Lung (tissue), 12 donors: ENCODE data around the gene CRABP2. TPM values are rescaled to one million over a fixed set of nuclear protein-coding genes. Genes with fewer than 3 reads are reported as not detected.

Experiments
- ATAC-seq: fragments of 200-7000 bp; cut with Tn5 transposase; one replicate; pipeline ENCODE4 v1.9.1; 2020; ENCODE audit warnings: moderate number of reproducible peaks; ENCODE audit not compliant: insufficient read depth, low FRiP score
- DNase-seq, 3 donors: peaks; one replicate each; pipeline ENCODE4 v3.0.0-alpha.2; 2013 to 2017
- H3K27ac ChIP-seq, 2 donors: one replicate each; pipeline ENCODE4 v1.5.1; 2013; ENCODE audit warnings: mild to moderate bottlenecking in 2 of 2, moderate library complexity in 2 of 2, control low read depth in 1 of 2, inconsistent platforms in 1 of 2, low read depth in 1 of 2, low read length in 1 of 2
- H3K27me3 ChIP-seq, 3 donors: one replicate each; pipeline ENCODE4 v1.5.1; 2013; ENCODE audit warnings: low read length in 2 of 3; ENCODE audit not compliant: control insufficient read depth in 3 of 3, insufficient read depth in 3 of 3
- H3K36me3 ChIP-seq, 4 donors: one replicate each; pipeline ENCODE4 v1.5.1; 2013; ENCODE audit warnings: low read length in 4 of 4, mild to moderate bottlenecking in 1 of 4, moderate library complexity in 1 of 4; ENCODE audit not compliant: control insufficient read depth in 4 of 4, insufficient read depth in 4 of 4
- H3K4me1 ChIP-seq, 5 donors: one replicate each; pipeline ENCODE4 v1.5.1; 2013; ENCODE audit warnings: low read length in 5 of 5, mild to moderate bottlenecking in 2 of 5, moderate library complexity in 1 of 5; ENCODE audit not compliant: control insufficient read depth in 5 of 5, insufficient read depth in 5 of 5
- H3K4me3 ChIP-seq: one replicate; pipeline ENCODE4 v1.5.1; 2013; ENCODE audit warnings: mild to moderate bottlenecking, control low read depth, moderate library complexity
- H3K9ac ChIP-seq, 2 donors: one replicate each; pipeline ENCODE4 v1.5.1; 2013; ENCODE audit warnings: low read length in 2 of 2, control low read depth in 1 of 2; ENCODE audit not compliant: insufficient read depth in 1 of 2
- H3K9me3 ChIP-seq, 4 donors: one replicate each; pipeline ENCODE4 v1.5.1; 2013; ENCODE audit warnings: low read length in 3 of 4, mild to moderate bottlenecking in 1 of 4, moderate library complexity in 1 of 4; ENCODE audit not compliant: control insufficient read depth in 4 of 4, insufficient read depth in 3 of 4
- CTCF ChIP-seq: IDR thresholded peaks from 2 replicates; pipeline ENCODE4 v1.5.1; 2012; ENCODE audit warnings: mild to moderate bottlenecking; ENCODE audit errors: control extremely low read depth, extremely low read depth
- WGBS, 2 donors: extraction: QIAGEN DNeasy Blood & Tissue Kit; methylation state at CpG; one replicate each; pipeline ENCODE4 v1.1.7; 2013; 5-methylcytosine and 5-hydroxymethylcytosine counted together
- polyA plus RNA-seq, 2 donors: library from polyadenylated mRNA; stranded (reverse); fragments of 200-250 nt; gene quantifications; one replicate each; pipeline ENCODE4 v1.2.1, GENCODE V29; 2013
- total RNA-seq, 2 donors: library from RNA; depleted of rRNA in 1 of 2; stranded (reverse); fragments of >200 nt in 1 of 2; gene quantifications; one replicate each; pipeline ENCODE4 v1.2.1, GENCODE V29; 2014 to 2021
- donor health status: control.
- donor health status: control.
- donor health status: Bipolar disorder and iron deficiency.
- donor health status: healthy.
- donor health status: DM: yes; HTN: yes; CAD: no.

Gene CRABP2
- total and polyA plus RNA-seq, 4 donors = 1.3 to 13.6 (median 4.9) TPM

- H3K4me3 ChIP-seq = no peak overlapping the region
- ATAC-seq = no peak
- H3K9me3 ChIP-seq = no peaks in the 10 kb centered on the region
- peak overlapping the region; percentile 37 to 65 for H3K9ac ChIP-seq
- TF ChIP-seq CTCF = no peak
- peak; percentile 16 to 48 (median 32) for DNase-seq
- H3K36me3 ChIP-seq = peaks cover 0 to 2% (median 0%) of the 10 kb centered on the region in 4 donors
- 76 to 81% methylated on average over 12 of the region's 12 CpGs for WGBS, 2 donors
- peaks cover 0 to 49% (median 7%) of the 10 kb centered on the region in 5 donors for H3K4me1 ChIP-seq
- H3K27ac ChIP-seq = no peak overlapping the region
- H3K27me3 ChIP-seq = no peaks in the 10 kb centered on the region
These were observed 11.3 kb downstream of the CRABP2 start for GRCh38 chr1:156693848-156694689.

GRCh38 chr1:156692925-156693847, 12.2 kb downstream of the CRABP2 start:
- ATAC-seq = no peak
- no peaks in the 10 kb centered on the region for H3K9me3 ChIP-seq
- WGBS, 2 donors = 48 to 50% methylated on average over 16 of the region's 16 CpGs
- H3K27ac ChIP-seq = no peak overlapping the region
- H3K36me3 ChIP-seq = no peaks in the 10 kb centered on the region
- no peaks in the 10 kb centered on the region for H3K27me3 ChIP-seq
- H3K9ac ChIP-seq = no peak overlapping the region
- no peak for TF ChIP-seq CTCF
- no peak overlapping the region for H3K4me3 ChIP-seq
- peak; percentile 77 to 91 (median 87) for DNase-seq
- peaks cover 0 to 50% (median 7%) of the 10 kb centered on the region in 5 donors for H3K4me1 ChIP-seq

GRCh38 chr1:156692441-156692924, 12.9 kb downstream of the CRABP2 start:
- H3K4me1 ChIP-seq = peaks cover 0 to 50% (median 7%) of the 10 kb centered on the region in 5 donors
- no peak overlapping the region for H3K27ac ChIP-seq
- H3K9ac ChIP-seq = no peak overlapping the region
- ATAC-seq (no peak), DNase-seq (peak in 1 of 3 donors; percentile 69)
- H3K36me3 ChIP-seq = no peaks in the 10 kb centered on the region
- H3K4me3 ChIP-seq = no peak overlapping the region
- H3K27me3 ChIP-seq = no peaks in the 10 kb centered on the region
- no peaks in the 10 kb centered on the region for H3K9me3 ChIP-seq
- no peak for TF ChIP-seq CTCF
- WGBS, 2 donors = 5 to 7% methylated on average over 13 of the region's 13 CpGs
